ENCODE data around the gene RRAGB.

DNA sequence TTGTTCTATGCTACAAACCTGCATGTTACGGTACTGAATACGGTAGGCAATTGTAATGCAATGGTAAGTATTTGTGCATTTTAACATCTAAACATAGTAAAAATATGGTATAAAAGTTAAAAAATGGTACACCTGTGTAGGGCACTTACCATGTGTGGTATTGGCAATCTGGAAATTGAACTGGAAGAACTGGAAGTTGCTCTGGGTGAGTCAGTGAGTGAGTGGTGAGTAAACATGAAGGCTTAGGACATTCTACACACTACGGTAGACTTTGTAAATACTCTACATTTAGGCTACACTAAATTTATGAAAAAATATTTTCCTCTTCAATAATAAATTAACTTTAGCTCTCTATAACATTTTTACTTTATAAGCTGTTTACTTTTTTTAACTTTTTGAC, 78.9 kb downstream of the RRAGB start:
- TF ChIP-seq CTCF (IDR thresholded peaks at IDR 0.05) (no peak), EP300 (IDR thresholded peaks at IDR 0.05; ENCODE audit: low read depth) (no peak), POLR2AphosphoS5 (IDR thresholded peaks at IDR 0.05) (no peak)

Data from transverse colon (tissue), 4 donors.